Adrenal gland (tissue), 12 donors: Measurements from ENCODE around the gene PKP1. TPM values are rescaled to one million over a fixed set of nuclear protein-coding genes. Genes with fewer than 3 reads are reported as not detected.

Experiments used
- DNase-seq, 7 donors: peaks; one replicate each; pipeline ENCODE4 v3.0.0-alpha.2; 2019 to 2020
- H3K27ac ChIP-seq, 5 donors: fragments of 200-600 bp; sonication (generic) in 4 of 5; 1 replicate in 3 of 5; 2 replicates in 2 of 5; pipeline versions ENCODE4 v1.5.1 to v1.8.0; 2016 to 2020; ENCODE audit warnings: mild to moderate bottlenecking in 1 of 5
- H3K27me3 ChIP-seq: fragments of 200-600 bp; 2 replicates; pipeline ENCODE4 v1.8.0; 2021
- H3K36me3 ChIP-seq, 2 donors: fragments of 200-600 bp; replicated peaks in 1 of 2; 1 replicate in 1 of 2; 2 replicates in 1 of 2; pipeline versions ENCODE4 v1.5.1 to v1.8.0; 2018 to 2022
- H3K4me1 ChIP-seq, 2 donors: fragments of 200-600 bp; replicated peaks in 1 of 2; 1 replicate in 1 of 2; 2 replicates in 1 of 2; pipeline versions ENCODE4 v1.5.1 to v1.8.0; 2018 to 2021
- H3K4me3 ChIP-seq, 4 donors: fragments of 200-600 bp; sonication (generic) in 3 of 4; one replicate each; pipeline ENCODE4 v1.5.1; 2016 to 2018
- H3K9me3 ChIP-seq, 3 donors: fragments of 200-600 bp; sonication (generic) in 1 of 3; replicated peaks in 1 of 3; 1 replicate in 2 of 3; 2 replicates in 1 of 3; pipeline versions ENCODE4 v1.5.1 to v1.8.0; 2016 to 2021
- POLR2A ChIP-seq, 2 donors: fragments of 450-650 bp; IDR thresholded peaks; one replicate each; pipeline ENCODE4 v1.6.1; 2017; ENCODE audit warnings: antibody characterized with exemption in 2 of 2, mild to moderate bottlenecking in 2 of 2, moderate library complexity in 1 of 2
- WGBS, 4 donors: extraction: QIAGEN DNeasy Blood & Tissue Kit in 2 of 4; methylation state at CpG; one replicate each; pipeline versions ENCODE4 v1.1.5 to v1.1.7; 2013 to 2017; 5-methylcytosine and 5-hydroxymethylcytosine counted together
- intact Hi-C, 2 donors: fragments of 100-400 bp; cut with DNase I; formaldehyde crosslinking; loops; one replicate each; pipeline versions ENCODE4 v1.14.1 to v1.15.0; 2022 to 2023
- polyA plus RNA-seq, 3 donors: library from polyadenylated mRNA; stranded (reverse); fragments of 200-250 nt in 2 of 3; fragments of 350-450 nt in 1 of 3; fragmentation: Illumina TruSeq in 1 of 3; extraction: RNeasy Lipid Tissue Mini Kit (QIAGEN cat#74804) in 1 of 3; gene quantifications; one replicate each; pipeline ENCODE4 v1.2.3, GENCODE V29; 2013 to 2014
- total RNA-seq, 9 donors: library from RNA; depleted of rRNA in 4 of 9; stranded (reverse); fragments of >200 nt in 4 of 9; fragments of 120-200 nt in 1 of 9; fragmentation: NEBNext Ultra II Directional in 1 of 9; extraction: Animal tissue kit (Norgen Biotek cat#: 25700) in 1 of 9; gene quantifications; one replicate each; pipeline versions ENCODE4 v1.1.0 to v1.2.4, GENCODE V29; 2013 to 2023
- TF ChIP-seq, protein P1 (sequence below), 6 experiments: fragments of 450-650 bp in 4 of 6; fragments of 200-600 bp in 2 of 6; sonication (generic) in 1 of 6; IDR thresholded peaks; 1 replicate in 5 of 6; 2 replicates in 1 of 6; pipeline versions ENCODE4 v1.5.1 to v1.8.0; 2016 to 2021; ENCODE audit warnings: antibody characterized with exemption in 6 of 6, mild to moderate bottlenecking in 2 of 6, moderate library complexity in 1 of 6
- donor health status: healthy with polysubstance abuse.
- donor health status: Bipolar disorder and iron deficiency.
- donor health status: DM: yes; HTN: yes; CAD: no.
- donor health status: DM: no; HTN: no; CAD: no.
- donor health status: DM: no; HTN: no; CAD: no.
- donor health status: DM: yes; HTN: yes; CAD: no.

The PKP1 gene
- total and polyA plus RNA-seq, 12 donors, result 0.06 to 0.98 (median 0.24) TPM; not detected in 2

DNA sequence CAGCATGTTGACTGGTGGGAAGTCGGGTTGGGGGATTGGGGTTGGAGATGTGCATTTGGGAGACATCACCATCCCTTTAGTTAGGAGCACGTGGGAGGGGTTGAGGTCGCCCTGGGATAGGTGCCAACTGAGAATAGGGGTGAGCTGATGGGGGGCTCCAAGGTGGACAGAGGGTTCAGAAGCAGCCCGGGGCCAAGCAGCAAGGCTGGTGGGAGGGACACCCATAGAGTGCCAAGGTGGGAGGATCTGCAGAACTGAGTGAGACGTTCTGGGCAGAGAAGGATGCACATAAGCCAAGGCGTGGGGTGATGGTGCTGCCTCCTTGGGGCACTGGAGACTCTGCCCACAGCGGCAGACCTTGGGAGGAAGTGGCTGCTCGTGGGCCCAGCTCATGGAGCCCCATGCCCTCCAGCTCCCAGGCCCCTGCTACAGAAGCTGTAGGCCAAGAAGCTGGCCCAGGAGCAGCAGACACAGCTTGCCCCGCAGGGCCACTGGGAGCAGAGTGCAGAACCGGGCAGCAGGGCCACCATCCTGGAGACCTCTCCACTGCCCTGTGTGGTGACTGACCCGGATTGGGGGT is 31.4 kb upstream of the PKP1 start:
- DNase-seq, result peak in 1 of 7 donors; percentile 36
- H3K4me1 ChIP-seq, result no peaks in the 10 kb centered on the region
- H3K4me3 ChIP-seq, result no peak overlapping the region
- no peaks in the 10 kb centered on the region for H3K27me3 ChIP-seq
- no peak for TF ChIP-seq POLR2A (IDR thresholded peaks at IDR 0.05)
- TF ChIP-seq, protein P1, sequence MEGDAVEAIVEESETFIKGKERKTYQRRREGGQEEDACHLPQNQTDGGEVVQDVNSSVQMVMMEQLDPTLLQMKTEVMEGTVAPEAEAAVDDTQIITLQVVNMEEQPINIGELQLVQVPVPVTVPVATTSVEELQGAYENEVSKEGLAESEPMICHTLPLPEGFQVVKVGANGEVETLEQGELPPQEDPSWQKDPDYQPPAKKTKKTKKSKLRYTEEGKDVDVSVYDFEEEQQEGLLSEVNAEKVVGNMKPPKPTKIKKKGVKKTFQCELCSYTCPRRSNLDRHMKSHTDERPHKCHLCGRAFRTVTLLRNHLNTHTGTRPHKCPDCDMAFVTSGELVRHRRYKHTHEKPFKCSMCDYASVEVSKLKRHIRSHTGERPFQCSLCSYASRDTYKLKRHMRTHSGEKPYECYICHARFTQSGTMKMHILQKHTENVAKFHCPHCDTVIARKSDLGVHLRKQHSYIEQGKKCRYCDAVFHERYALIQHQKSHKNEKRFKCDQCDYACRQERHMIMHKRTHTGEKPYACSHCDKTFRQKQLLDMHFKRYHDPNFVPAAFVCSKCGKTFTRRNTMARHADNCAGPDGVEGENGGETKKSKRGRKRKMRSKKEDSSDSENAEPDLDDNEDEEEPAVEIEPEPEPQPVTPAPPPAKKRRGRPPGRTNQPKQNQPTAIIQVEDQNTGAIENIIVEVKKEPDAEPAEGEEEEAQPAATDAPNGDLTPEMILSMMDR (IDR thresholded peaks at IDR 0.05), result no peak
- H3K27ac ChIP-seq, result no peak overlapping the region
- H3K36me3 ChIP-seq, result no peaks in the 10 kb centered on the region
- intact Hi-C loops, result loop anchor here in 1 of 2 donors (5.0 kb wide), 1 partner anchor 155 kb away; no protein-coding TSS in a partner anchor
- no peaks in the 10 kb centered on the region for H3K9me3 ChIP-seq
- 62 to 75% (median 69%) methylated on average over 8 to 11 of the region's 11 CpGs for WGBS, 4 donors

DNA sequence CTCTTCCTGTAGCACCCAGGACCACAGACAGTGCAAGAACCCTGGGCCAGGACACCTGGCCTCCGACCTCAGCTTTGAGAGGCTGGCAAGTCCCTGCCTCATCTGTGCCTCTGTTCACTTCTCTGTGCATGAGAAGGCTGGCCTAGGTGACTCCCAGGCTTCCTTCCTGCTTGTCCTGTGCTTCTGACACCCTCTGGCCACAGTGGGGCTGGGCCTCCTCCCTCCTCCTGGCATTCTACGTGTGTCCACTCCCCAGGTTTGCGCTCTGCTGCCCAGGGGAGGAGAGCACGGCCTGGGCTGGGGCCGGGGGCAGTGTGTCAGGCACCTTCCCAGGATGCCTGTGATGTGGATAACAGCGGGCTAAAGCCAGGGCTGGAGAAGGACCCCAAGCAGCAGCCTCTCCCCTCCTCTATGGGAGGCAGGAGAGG is 30.3 kb upstream of the PKP1 start:
- no peak overlapping the region for H3K27ac ChIP-seq
- TF ChIP-seq, protein P1 (IDR thresholded peaks at IDR 0.05), result no peak
- no peak for TF ChIP-seq POLR2A (IDR thresholded peaks at IDR 0.05)
- no peak overlapping the region for H3K4me3 ChIP-seq
- intact Hi-C loops, result loop anchor here in 1 of 2 donors (5.0 kb wide), 1 partner anchor 154 kb away; no protein-coding TSS in a partner anchor
- DNase-seq, result peak in 1 of 7 donors; percentile 28
- no peaks in the 10 kb centered on the region for H3K36me3 ChIP-seq
- WGBS, 4 donors, result 63 to 93% (median 81%) methylated on average over 2 to 6 of the region's 6 CpGs
- no peaks in the 10 kb centered on the region for H3K9me3 ChIP-seq
- no peaks in the 10 kb centered on the region for H3K4me1 ChIP-seq
- no peaks in the 10 kb centered on the region for H3K27me3 ChIP-seq

DNA sequence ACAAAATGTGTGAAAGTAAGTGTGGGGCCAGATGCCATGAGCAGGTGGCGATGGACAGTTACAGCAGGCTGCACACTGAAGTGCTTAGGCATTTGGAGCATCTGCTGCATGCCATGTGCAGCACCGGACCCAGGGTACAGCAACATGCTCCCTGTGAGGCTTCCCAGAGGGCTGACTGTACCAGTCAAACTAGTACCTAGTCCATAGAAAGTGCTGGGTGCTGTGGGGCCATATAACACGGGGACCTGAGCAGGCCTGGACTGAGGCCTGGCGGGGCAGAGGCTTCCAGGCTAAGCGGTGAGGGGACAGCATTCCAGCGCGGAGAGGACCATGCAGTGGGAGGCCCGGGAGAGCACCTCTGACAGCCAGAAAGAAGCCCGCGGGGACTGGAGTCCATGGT is 29.9 kb upstream of the PKP1 start:
- no peaks in the 10 kb centered on the region for H3K27me3 ChIP-seq
- H3K4me3 ChIP-seq, result no peak overlapping the region
- WGBS, 4 donors, result 56 to 89% (median 84%) methylated on average over 8 to 10 of the region's 10 CpGs
- TF ChIP-seq, protein P1 (IDR thresholded peaks at IDR 0.05), result no peak
- TF ChIP-seq POLR2A (IDR thresholded peaks at IDR 0.05), result no peak
- no peak overlapping the region for H3K27ac ChIP-seq
- no peaks in the 10 kb centered on the region for H3K36me3 ChIP-seq
- no peaks in the 10 kb centered on the region for H3K9me3 ChIP-seq
- intact Hi-C loops, result loop anchor here in 1 of 2 donors (5.0 kb wide), 1 partner anchor 154 kb away; no protein-coding TSS in a partner anchor
- DNase-seq, result peak in 1 of 7 donors; percentile 31
- no peaks in the 10 kb centered on the region for H3K4me1 ChIP-seq

DNA sequence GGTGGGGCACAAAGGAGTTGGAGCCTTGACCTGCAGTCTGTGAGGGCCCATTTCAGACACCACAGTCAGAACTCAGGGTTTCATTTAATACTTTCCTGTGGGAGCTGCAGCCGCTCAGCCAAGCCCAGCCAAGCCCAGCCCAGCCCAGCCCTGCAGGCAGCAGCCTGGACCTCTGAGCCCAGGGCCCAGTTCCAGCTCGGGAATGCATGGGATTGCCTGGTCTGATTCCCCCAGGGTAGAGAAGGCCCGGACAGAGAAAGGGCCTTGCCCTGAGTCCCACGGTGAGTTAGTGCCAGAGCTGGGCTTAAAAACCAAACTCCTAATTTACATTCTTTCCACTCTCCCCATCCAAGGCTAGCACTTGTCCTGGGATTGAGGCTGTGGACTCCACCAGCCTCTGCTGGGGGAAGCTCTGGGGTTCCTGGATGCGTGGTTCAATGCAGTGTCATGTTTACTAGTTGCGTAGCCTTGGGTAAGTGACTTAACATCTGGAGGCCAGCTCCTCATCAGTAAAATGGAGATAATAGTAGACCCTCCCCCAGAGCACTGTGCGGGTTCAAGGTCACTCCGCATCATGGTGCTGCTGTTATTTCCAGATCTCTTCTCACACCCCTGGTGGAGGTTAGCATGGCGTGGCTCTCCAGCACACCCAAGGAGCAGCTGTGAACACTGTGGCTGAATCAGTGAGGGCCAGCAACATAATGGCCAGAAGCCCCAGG is 29.2 kb upstream of the PKP1 start:
- no peaks in the 10 kb centered on the region for H3K9me3 ChIP-seq
- 76 to 79% (median 76%) methylated on average over 9 of the region's 9 CpGs for WGBS, 4 donors
- intact Hi-C loops, result loop anchor here (2.0 to 5.0 kb wide), 2 partner anchors 107 to 153 kb away; no protein-coding TSS in a partner anchor

More for the DNA sequence above, 29.2 kb upstream of the PKP1 start:
- Histone ChIP-seq H3K27ac (no peak overlapping the region), H3K4me3 (no peak overlapping the region), H3K27me3 (no peaks in the 10 kb centered on the region), H3K36me3 (no peaks in the 10 kb centered on the region), H3K4me1 (no peaks in the 10 kb centered on the region)
- TF ChIP-seq, protein P1 (IDR thresholded peaks at IDR 0.05), result no peak
- no peak for TF ChIP-seq POLR2A (IDR thresholded peaks at IDR 0.05)
- DNase-seq, result peak in 1 of 7 donors; percentile 21
